Measurements from ENCODE around the gene TMEM38B. TPM values are rescaled to one million over a fixed set of nuclear protein-coding genes. Genes with fewer than 3 reads are reported as not detected.
A peak's percentile ranks its signal among the peaks of the same experiment; 100 is the strongest.

The TMEM38B gene
- total and polyA plus RNA-seq, 2 donors (not counting 3 experiments of a cell fraction or from before 2014, with no cell fraction given) = 4.2 to 7.7 TPM

GRCh38 chr9:105656131-105656921 is 38.0 kb upstream of the TMEM38B start:
- H3K9ac ChIP-seq (replicated peaks; ENCODE audit: extremely low read depth, insufficient read depth, low read length) = no peak overlapping the region
- DNase-seq (ENCODE audit: low read depth, low spot score) (no peak), FAIRE-seq (no peak)
- H3K27ac ChIP-seq (ENCODE audit: insufficient read depth, low read depth, low read length) = no peak overlapping the region
- H3K4me2 ChIP-seq (ENCODE audit: insufficient read depth, low read length) = peak overlapping the region; percentile 41
- TF ChIP-seq CTCF (IDR thresholded peaks at IDR 0.05; ENCODE audit: extremely low read depth in 1 of 2, insufficient read depth in 1 of 2, low read depth in 1 of 2, low read length in 2 of 2) (peak in 1 of 2 donors; percentile 16), EZH2 (IDR thresholded peaks at IDR 0.05; ENCODE audit: borderline replicate concordance, low read depth, low read length, severe bottlenecking) (peak; percentile 48), GATA2 (IDR thresholded peaks at IDR 0.05; ENCODE audit: insufficient read depth, insufficient read length, low read depth, low read length) (no peak)
- H3K9me3 ChIP-seq (replicated peaks; ENCODE audit: control insufficient read depth, insufficient read depth, low read length) = no peaks in the 10 kb centered on the region
- peaks cover 15 to 27% of the 10 kb centered on the region in 2 experiments for H3K27me3 ChIP-seq (ENCODE audit: control insufficient read depth in 2 of 2, insufficient read depth in 2 of 2, low read length in 2 of 2)
- no peaks in the 10 kb centered on the region for H3K36me3 ChIP-seq (ENCODE audit: control insufficient read depth in 2 of 2, extremely low read depth in 1 of 2, insufficient read depth in 2 of 2, low read length in 2 of 2)
- no TSS peak for BruUV-seq (replicated peaks)
- H4K20me1 ChIP-seq (replicated peaks; ENCODE audit: control insufficient read depth, extremely low read depth, insufficient read depth, low read length) = no peaks in the 10 kb centered on the region
- ChIA-PET POLR2A (no interaction called here), CTCF (interaction anchor here (0.7 to 2.1 kb wide), 7 partner anchors 8 to 64 kb away, joined by 3 to 12 read pairs (median 3); partner anchors contain the start of gene TMEM38B)
- H3K9me1 ChIP-seq (replicated peaks; ENCODE audit: control insufficient read depth, extremely low read depth, insufficient read depth, low read length) = no peaks in the 10 kb centered on the region
- H3K4me3 ChIP-seq (replicated peaks in 1 of 3; ENCODE audit: insufficient read depth in 1 of 3, low read depth in 1 of 3, low read length in 3 of 3) = peak overlapping the region in 2 of 3 experiments; percentile 12 to 44
- no peaks in the 10 kb centered on the region for H3K79me2 ChIP-seq (ENCODE audit: control insufficient read depth, insufficient read depth, low read length)
- H3K4me1 ChIP-seq (ENCODE audit: control insufficient read depth, extremely low read depth, insufficient read depth, low read length) = peaks cover 3% of the 10 kb centered on the region
- intact Hi-C loops (cut with micrococcal nuclease) = loop anchor here (1.0 kb wide), 1 partner anchor 62 kb away; no protein-coding TSS in a partner anchor
- dilution Hi-C loops (cut with MboI; ENCODE audit: extremely low pct_ligation_motif_present, low sequenced_read_pairs) = no loop called here
- H2AFZ ChIP-seq (ENCODE audit: low read depth, low read length) = peak overlapping the region; percentile 12

GRCh38 chr9:105658351-105658750 is 36.0 kb upstream of the TMEM38B start:
- H3K4me2 ChIP-seq (ENCODE audit: insufficient read depth, low read length) = no peak overlapping the region
- H3K9ac ChIP-seq (replicated peaks; ENCODE audit: extremely low read depth, insufficient read depth, low read length) = no peak overlapping the region
- H4K20me1 ChIP-seq (replicated peaks; ENCODE audit: control insufficient read depth, extremely low read depth, insufficient read depth, low read length) = no peaks in the 10 kb centered on the region
- no peaks in the 10 kb centered on the region for H3K9me3 ChIP-seq (replicated peaks; ENCODE audit: control insufficient read depth, insufficient read depth, low read length)
- no peaks in the 10 kb centered on the region for H3K9me1 ChIP-seq (replicated peaks; ENCODE audit: control insufficient read depth, extremely low read depth, insufficient read depth, low read length)
- no peaks in the 10 kb centered on the region for H3K36me3 ChIP-seq (ENCODE audit: control insufficient read depth in 2 of 2, extremely low read depth in 1 of 2, insufficient read depth in 2 of 2, low read length in 2 of 2)
- dilution Hi-C loops (cut with MboI; ENCODE audit: extremely low pct_ligation_motif_present, low sequenced_read_pairs) = no loop called here
- TF ChIP-seq CTCF (IDR thresholded peaks at IDR 0.05; ENCODE audit: extremely low read depth in 1 of 2, insufficient read depth in 1 of 2, low read depth in 1 of 2, low read length in 2 of 2) (no peak), POLR2AphosphoS5 (IDR thresholded peaks at IDR 0.05; ENCODE audit: insufficient read depth, low read depth, low read length) (no peak), POLR2A (IDR thresholded peaks at IDR 0.05; ENCODE audit: low read depth, low read length) (no peak), MYC (IDR thresholded peaks at IDR 0.05; ENCODE audit: low read depth, low read length) (no peak), GATA2 (IDR thresholded peaks at IDR 0.05; ENCODE audit: insufficient read depth, insufficient read length, low read depth, low read length) (no peak), EZH2 (IDR thresholded peaks at IDR 0.05; ENCODE audit: borderline replicate concordance, low read depth, low read length, severe bottlenecking) (no peak), JUN (IDR thresholded peaks at IDR 0.05; ENCODE audit: borderline replicate concordance, insufficient read depth, insufficient read length, low read depth) (no peak), FOS (IDR thresholded peaks at IDR 0.05; ENCODE audit: borderline replicate concordance, insufficient read depth, low read length) (no peak)
- no peak overlapping the region for H2AFZ ChIP-seq (ENCODE audit: low read depth, low read length)
- ChIA-PET CTCF (interaction anchor here (0.8 to 2.6 kb wide), 6 partner anchors 10 to 62 kb away, joined by 3 to 12 read pairs (median 4); no protein-coding TSS in a partner anchor), POLR2A (no interaction called here)
- BruUV-seq (replicated peaks) = no TSS peak
- intact Hi-C loops (cut with micrococcal nuclease) = no loop called here
- H3K4me1 ChIP-seq (ENCODE audit: control insufficient read depth, extremely low read depth, insufficient read depth, low read length) = peaks cover 3% of the 10 kb centered on the region
- DNase-seq (ENCODE audit: low read depth, low spot score) = no peak
- H3K79me2 ChIP-seq (ENCODE audit: control insufficient read depth, insufficient read depth, low read length) = no peaks in the 10 kb centered on the region
- no peak for FAIRE-seq
- no peak overlapping the region for H3K4me3 ChIP-seq (replicated peaks in 1 of 3; ENCODE audit: insufficient read depth in 1 of 3, low read depth in 1 of 3, low read length in 3 of 3)
- peaks cover 15 to 27% of the 10 kb centered on the region in 2 experiments for H3K27me3 ChIP-seq (ENCODE audit: control insufficient read depth in 2 of 2, insufficient read depth in 2 of 2, low read length in 2 of 2)
- H3K27ac ChIP-seq (ENCODE audit: insufficient read depth, low read depth, low read length) = no peak overlapping the region
